Neural crest cell (in vitro differentiated cells): ENCODE results near the gene ZNF606. TPM values are rescaled to one million over a fixed set of nuclear protein-coding genes. Genes with fewer than 3 reads are reported as not detected.

Experiments used
- DNase-seq: peaks from one replicate; pipeline ENCODE4 v3.0.0; 2021; ENCODE audit warnings: low read depth, mixed read lengths, low spot score
- H3K27ac Mint-ChIP-seq: one replicate; pipeline ENCODE4 v1.8.0; 2021; ENCODE audit warnings: mild to moderate bottlenecking, mixed read lengths; ENCODE audit not compliant: unreplicated experiment
- H3K27me3 Mint-ChIP-seq: 2 replicates; pipeline ENCODE4 v1.8.0; 2021; ENCODE audit warnings: low read depth, mild to moderate bottlenecking, mixed read lengths
- H3K36me3 Mint-ChIP-seq: 2 replicates; pipeline ENCODE4 v1.8.0; 2021; ENCODE audit warnings: low read depth, mild to moderate bottlenecking, mixed read lengths
- H3K4me1 Mint-ChIP-seq: 2 replicates; pipeline ENCODE4 v1.8.0; 2021; ENCODE audit warnings: mixed read lengths
- H3K4me3 Mint-ChIP-seq: one replicate; pipeline ENCODE4 v1.8.0; 2021; ENCODE audit warnings: mild to moderate bottlenecking, mixed read lengths
- H3K9me3 Mint-ChIP-seq: 2 replicates; pipeline ENCODE4 v1.8.0; 2021; ENCODE audit warnings: mixed read lengths
- CTCF ChIP-seq: fragments of 200-600 bp; sonication (generic); conservative IDR thresholded peaks from 2 replicates; pipeline ENCODE4 v1.5.0; 2021; ENCODE audit warnings: antibody characterized with exemption, mild to moderate bottlenecking
- total RNA-seq: library from RNA; stranded (reverse); gene quantifications from 2 replicates; pipeline ENCODE4 v1.2.1, GENCODE V29; 2021

ZNF606 gene
- total RNA-seq, 1 donor from 2014 or later, result 41.5 TPM

- no peak for TF ChIP-seq CTCF
- peaks cover 19% of the 10 kb centered on the region for H3K36me3 Mint-ChIP-seq
- H3K4me1 Mint-ChIP-seq, result peaks cover 13% of the 10 kb centered on the region
- peaks cover 17% of the 10 kb centered on the region for H3K9me3 Mint-ChIP-seq
- H3K27ac Mint-ChIP-seq, result no peak overlapping the region
- H3K4me3 Mint-ChIP-seq, result no peak overlapping the region
- no peaks in the 10 kb centered on the region for H3K27me3 Mint-ChIP-seq
- no peak for DNase-seq
Measured at GRCh38 chr19:58037927-58038687, 35.5 kb upstream of the ZNF606 start.

GRCh38 chr19:58035863-58036262 is 33.2 kb upstream of the ZNF606 start:
- Mint-ChIP-seq H3K36me3 (peaks cover 19% of the 10 kb centered on the region), H3K4me3 (peak overlapping the region; percentile 38), H3K27ac (no peak overlapping the region), H3K4me1 (peaks cover 13% of the 10 kb centered on the region), H3K9me3 (peaks cover 12% of the 10 kb centered on the region), H3K27me3 (no peaks in the 10 kb centered on the region)
- no peak for DNase-seq
- TF ChIP-seq CTCF, result no peak

GRCh38 chr19:58034477-58034793 is 31.8 kb upstream of the ZNF606 start:
- TF ChIP-seq CTCF, result no peak
- H3K4me3 Mint-ChIP-seq, result peak overlapping the region; percentile 93

DNA sequence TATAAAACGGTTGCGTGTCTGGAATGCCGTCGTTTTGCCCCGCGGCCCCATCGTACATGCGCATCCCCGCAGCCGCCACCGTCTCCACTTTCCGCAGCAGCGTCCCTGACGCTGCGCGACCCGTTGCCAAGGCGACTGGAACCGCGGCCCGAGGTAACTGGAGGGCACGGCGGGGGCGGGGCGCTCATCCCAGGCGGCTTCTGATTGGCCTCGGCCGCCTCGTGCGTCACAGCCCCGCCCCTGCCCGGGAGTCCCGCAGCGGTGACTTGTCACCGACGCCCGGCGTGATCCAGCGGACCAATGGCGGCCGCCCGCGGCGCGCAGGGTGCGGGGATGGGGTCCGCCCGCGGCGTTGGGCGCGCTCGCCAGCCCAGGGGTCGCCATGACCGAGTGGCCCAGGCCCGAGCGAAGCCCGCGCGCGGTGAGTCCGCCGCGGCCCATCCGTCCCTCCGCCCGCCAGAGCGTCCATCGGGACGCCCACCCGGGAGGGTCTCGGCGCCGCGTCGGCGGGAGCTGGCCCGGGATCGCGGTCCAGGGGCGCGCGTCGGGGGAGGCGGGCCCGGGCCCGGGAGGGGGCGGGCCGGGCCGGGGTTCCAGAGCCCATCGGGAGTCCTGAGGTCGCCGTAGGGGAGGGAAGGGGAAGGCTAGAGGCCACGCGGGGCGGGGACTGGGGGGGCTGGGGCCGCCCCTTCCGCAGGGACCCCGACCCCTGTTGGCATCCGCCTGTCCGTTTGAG is 31.3 kb upstream of the ZNF606 start, which contains the start of gene ZSCAN1:
ZSCAN1 (plus strand) TSS at position 285 of the 736 bp plus-strand sequence. CDS start 3,812 bp downstream, outside the sequence.
- peak; percentile 73 for DNase-seq
- TF ChIP-seq CTCF, result no peak
- H3K27ac Mint-ChIP-seq, result peak within 1 kb of the TSS; percentile 93
- peaks cover 13% of the 10 kb centered on the region for H3K4me1 Mint-ChIP-seq
- peaks cover 15% of the 10 kb centered on the region for H3K9me3 Mint-ChIP-seq
- H3K4me3 Mint-ChIP-seq, result peak within 1 kb of the TSS; percentile 93
- H3K36me3 Mint-ChIP-seq, result peaks cover 19% of the 10 kb centered on the region
- H3K27me3 Mint-ChIP-seq, result peaks cover 2% of the 10 kb centered on the region

More at GRCh38 chr19:58034477-58034793, 31.8 kb upstream of the ZNF606 start:
- H3K4me1 Mint-ChIP-seq, result peaks cover 13% of the 10 kb centered on the region
- no peak overlapping the region for H3K27ac Mint-ChIP-seq
- H3K9me3 Mint-ChIP-seq, result peaks cover 13% of the 10 kb centered on the region
- no peak for DNase-seq
- peaks cover under 1% of the 10 kb centered on the region for H3K27me3 Mint-ChIP-seq
- peaks cover 19% of the 10 kb centered on the region for H3K36me3 Mint-ChIP-seq

- DNase-seq, result no peak
- H3K36me3 Mint-ChIP-seq, result peaks cover 10% of the 10 kb centered on the region
- peaks cover 14% of the 10 kb centered on the region for H3K9me3 Mint-ChIP-seq
- no peak overlapping the region for H3K4me3 Mint-ChIP-seq
- TF ChIP-seq CTCF, result no peak
- no peak overlapping the region for H3K27ac Mint-ChIP-seq
- H3K4me1 Mint-ChIP-seq, result no peaks in the 10 kb centered on the region
- H3K27me3 Mint-ChIP-seq, result peaks cover 2% of the 10 kb centered on the region
Measured at GRCh38 chr19:58024661-58025060, 22.0 kb upstream of the ZNF606 start.
